ENCODE results near the gene SLCO4A1. TPM values are rescaled to one million over a fixed set of nuclear protein-coding genes. Genes with fewer than 3 reads are reported as not detected.

Gene SLCO4A1
- total and polyA plus RNA-seq, 2 donors (not counting 1 experiment from before 2014, with no cell fraction given), result 2.1 to 79.5 TPM

GRCh38 chr20:62622877-62623487 is 19.3 kb upstream of the SLCO4A1 start:
- ChIA-PET POLR2A (interaction anchor here (0.6 to 4.5 kb wide), 9 partner anchors 12 to 181 kb away, joined by 3 to 26 read pairs (median 6); partner anchors contain the start of genes MRGBP, OGFR and SLCO4A1), CTCF (interaction anchor here (0.6 to 6.4 kb wide), 11 partner anchors 11 to 328 kb away, joined by 3 to 58 read pairs (median 7); partner anchors contain the start of gene SLCO4A1)
- WGBS (ENCODE audit: insufficient coverage), result 81% methylated on average over 26 of the region's 29 CpGs
- intact Hi-C loops (cut with micrococcal nuclease), result no loop called here
- H3K4me2 ChIP-seq (replicated peaks; ENCODE audit: low read depth, low read length, poor library complexity, severe bottlenecking), result peak overlapping the region; percentile 81
- H3K9ac ChIP-seq (ENCODE audit: low read length), result peak overlapping the region; percentile 61
- no peaks in the 10 kb centered on the region for H3K27me3 ChIP-seq (replicated peaks in 1 of 4; ENCODE audit: control extremely low read depth in 1 of 4, control insufficient read depth in 3 of 4, insufficient read depth in 4 of 4, low read length in 3 of 4)
- no peak for ATAC-seq (ENCODE audit: low read depth)
- Mint-ChIP-seq H3K27ac (peak overlapping the region; percentile 98), H3K9me3 (ENCODE audit: insufficient read depth) (no peaks in the 10 kb centered on the region), H3K4me1 (peaks cover 45% of the 10 kb centered on the region), H3K27me3 (no peaks in the 10 kb centered on the region), H3K4me3 (peak overlapping the region; percentile 85)
- TF ChIP-seq EZH2 (IDR thresholded peaks at IDR 0.05; ENCODE audit: borderline replicate concordance, insufficient read depth, low read depth, low read length, poor library complexity, severe bottlenecking) (no peak), CTCF (IDR thresholded peaks at IDR 0.05) (no peak)
- no peaks in the 10 kb centered on the region for H3K36me3 ChIP-seq (replicated peaks in 1 of 2; ENCODE audit: control extremely low read depth in 1 of 2, control insufficient read depth in 1 of 2, extremely low read depth in 1 of 2, insufficient read depth in 2 of 2, low read length in 1 of 2)
- H4K20me1 ChIP-seq (ENCODE audit: control insufficient read depth, insufficient read depth, low read length, poor library complexity, severe bottlenecking), result no peaks in the 10 kb centered on the region
- H2AFZ ChIP-seq (ENCODE audit: insufficient read depth, low read depth, low read length, poor library complexity, severe bottlenecking), result peak overlapping the region; percentile 60
- peak overlapping the region in 2 of 5 experiments; percentile 48 to 56 for H3K4me3 ChIP-seq (ENCODE audit: control extremely low read depth in 1 of 5, extremely low read depth in 1 of 5, insufficient read depth in 1 of 5, low read depth in 2 of 5, low read length in 4 of 5)
- peaks cover 45 to 50% of the 10 kb centered on the region in 2 donors for H3K4me1 ChIP-seq (ENCODE audit: control insufficient read depth in 2 of 2, insufficient read depth in 2 of 2, low read length in 2 of 2)
- H3K79me2 ChIP-seq (ENCODE audit: control insufficient read depth, insufficient read depth, low read length), result no peaks in the 10 kb centered on the region
- no peak for DNase-seq
- H3K9me3 ChIP-seq (ENCODE audit: control extremely low read depth in 1 of 3, control insufficient read depth in 2 of 3, insufficient read depth in 1 of 3, low read length in 2 of 3), result no peaks in the 10 kb centered on the region
- H3K27ac ChIP-seq (ENCODE audit: low read length in 2 of 2), result peak overlapping the region; percentile 77 to 94

Measured in B cell (primary cell).